CD4-positive, alpha-beta T cell (primary cell): Measurements from ENCODE around the gene CXCL6. TPM values are rescaled to one million over a fixed set of nuclear protein-coding genes. Genes with fewer than 3 reads are reported as not detected.

Experiments
- ATAC-seq: fragments of 200-7000 bp; cut with Tn5 transposase; one replicate; pipeline ENCODE4 v1.10.0; 2022; ENCODE audit warnings: mild to moderate bottlenecking; ENCODE audit not compliant: poor library complexity
- CTCF ChIA-PET: fragments of 350-600 bp; sonication (Branson Sonifier 250); formaldehyde crosslinking; loops from one replicate; lab custom pipeline; 2021; ENCODE audit warnings: antibody characterized with exemption, inconsistent platforms; lab: Charles Lee
- POLR2A ChIA-PET: fragments of 350-600 bp; sonication (Branson Sonifier 250); formaldehyde crosslinking; loops from one replicate; lab custom pipeline; 2021; ENCODE audit warnings: antibody characterized with exemption, inconsistent platforms; lab: Charles Lee
- DNase-seq, 14 experiments: peaks; one replicate each; pipeline ENCODE4 v3.0.0-alpha.2; 2013 to 2020; ENCODE audit warnings: mixed read lengths in 2 of 14
- H3K27ac ChIP-seq, 2 donors: one replicate each; pipeline versions ENCODE4 v1.5.1 to v1.7.0; 2013; ENCODE audit warnings: low read length in 2 of 2, low read depth in 1 of 2, mild to moderate bottlenecking in 1 of 2
- H3K27me3 ChIP-seq, 2 experiments: 1 replicate in 1 of 2; 2 replicates in 1 of 2; pipeline versions ENCODE4 v1.6.1 to v1.7.0; 2013; ENCODE audit warnings: low read length in 2 of 2, control low read depth in 1 of 2, mild to moderate bottlenecking in 1 of 2, moderate library complexity in 1 of 2; ENCODE audit not compliant: insufficient read depth in 2 of 2, control insufficient read depth in 1 of 2
- H3K36me3 ChIP-seq: one replicate; pipeline ENCODE4 v1.6.1; 2013; ENCODE audit warnings: low read length, control low read depth; ENCODE audit not compliant: insufficient read depth
- H3K4me1 ChIP-seq: one replicate; pipeline ENCODE4 v1.6.1; 2013; ENCODE audit warnings: low read length, control low read depth; ENCODE audit not compliant: insufficient read depth
- H3K4me3 ChIP-seq: one replicate; pipeline ENCODE4 v1.5.1; 2013; ENCODE audit warnings: mild to moderate bottlenecking, low read length, moderate library complexity
- H3K9me3 ChIP-seq, 2 experiments: 1 replicate in 1 of 2; 2 replicates in 1 of 2; pipeline versions ENCODE4 v1.6.1 to v1.7.0; 2013; ENCODE audit warnings: low read length in 2 of 2, mild to moderate bottlenecking in 2 of 2, control low read depth in 1 of 2, moderate library complexity in 1 of 2; ENCODE audit not compliant: control insufficient read depth in 1 of 2, insufficient read depth in 1 of 2
- H3K27ac Mint-ChIP-seq: one replicate; pipeline ENCODE4 v1.8.0; 2020; ENCODE audit warnings: mixed read lengths
- H3K27me3 Mint-ChIP-seq: one replicate; pipeline ENCODE4 v1.8.0; 2021; ENCODE audit warnings: mixed read lengths
- H3K36me3 Mint-ChIP-seq: one replicate; pipeline ENCODE4 v1.8.0; 2021; ENCODE audit warnings: low read depth, mixed read lengths
- H3K4me1 Mint-ChIP-seq: one replicate; pipeline ENCODE4 v1.8.0; 2021; ENCODE audit warnings: low read depth, mixed read lengths
- H3K4me3 Mint-ChIP-seq: one replicate; pipeline ENCODE4 v1.8.0; 2020; ENCODE audit warnings: mild to moderate bottlenecking, mixed read lengths
- H3K9me3 Mint-ChIP-seq: one replicate; pipeline ENCODE4 v1.8.0; 2020; ENCODE audit warnings: mixed read lengths
- intact Hi-C, 2 experiments: fragments of 100-400 bp; cut with DNase I in 1 of 2; cut with micrococcal nuclease in 1 of 2; formaldehyde crosslinking; loops; one replicate each; pipeline versions ENCODE4 v1.15.1 to v1.9.0; 2023 to 2025; cut with DNase I, micrococcal nuclease
- polyA plus RNA-seq, 2 donors: library from polyadenylated mRNA; unstranded; fragments of 120-200 nt; gene quantifications; one replicate each; pipeline ENCODE4 v1.2.1, GENCODE V29; 2013
- total RNA-seq, 174 experiments: library from RNA in 2 of 174; stranded (reverse) in 2 of 174; gene quantifications; one replicate each; pipeline ENCODE4 v1.2.3 and lab custom pipeline; 2021 to 2026
- TF ChIP-seq, protein P1 (sequence below): fragments of 200-600 bp; IDR thresholded peaks from one replicate; pipeline ENCODE4 v1.8.0; 2022; ENCODE audit warnings: antibody characterized with exemption, mild to moderate bottlenecking

Gene CXCL6
- total RNA-seq, result not detected
- polyA plus RNA-seq (2013, experiment 1 of 2), result not detected
- polyA plus RNA-seq (2013, experiment 2 of 2), result not detected
- total RNA-seq (lab: John Stamatoyannopoulos, UW), result 0 to 0.16 (median 0) reads per million in 172 experiments

DNA sequence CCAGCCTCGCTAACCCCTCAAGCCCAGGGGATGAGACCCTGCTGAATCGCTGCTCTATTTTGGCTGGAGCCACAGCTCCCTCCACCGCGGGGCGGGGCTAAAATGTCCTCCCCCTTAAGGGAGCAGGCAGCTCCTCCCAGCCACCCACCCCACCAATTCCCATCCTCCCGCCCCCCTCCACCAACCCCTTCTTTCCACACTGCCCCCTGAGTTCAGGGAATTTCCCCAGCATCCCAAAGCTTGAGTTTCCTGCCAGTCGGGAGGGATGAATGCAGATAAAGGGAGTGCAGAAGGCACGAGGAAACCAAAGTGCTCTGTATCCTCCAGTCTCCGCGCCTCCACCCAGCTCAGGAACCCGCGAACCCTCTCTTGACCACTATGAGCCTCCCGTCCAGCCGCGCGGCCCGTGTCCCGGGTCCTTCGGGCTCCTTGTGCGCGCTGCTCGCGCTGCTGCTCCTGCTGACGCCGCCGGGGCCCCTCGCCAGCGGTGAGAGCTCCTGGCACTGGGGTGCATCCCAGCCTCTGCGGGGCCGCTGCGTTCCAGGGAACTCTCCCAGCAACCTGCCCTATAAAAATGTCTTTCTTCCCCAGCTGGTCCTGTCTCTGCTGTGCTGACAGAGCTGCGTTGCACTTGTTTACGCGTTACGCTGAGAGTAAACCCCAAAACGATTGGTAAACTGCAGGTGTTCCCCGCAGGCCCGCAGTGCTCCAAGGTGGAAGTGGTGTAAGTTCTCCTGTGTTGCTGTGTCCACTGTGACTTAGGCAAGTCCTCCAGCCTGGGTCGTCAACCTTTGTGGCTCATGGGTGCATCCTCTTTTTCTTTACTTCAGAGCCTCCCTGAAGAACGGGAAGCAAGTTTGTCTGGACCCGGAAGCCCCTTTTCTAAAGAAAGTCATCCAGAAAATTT is at the start of gene CXCL6:
TSS of gene CXCL6 (plus strand) at position 306 of the 907 bp plus-strand sequence. CDS start at position 379, 73 bp downstream.
- ATAC-seq (no peak), DNase-seq (peak in 1 of 14 experiments; percentile 9)
- no peaks in the 10 kb centered on the region for H3K4me1 Mint-ChIP-seq
- peaks cover 0 to 5% of the 10 kb centered on the region in 2 experiments for H3K27me3 ChIP-seq
- H3K4me3 Mint-ChIP-seq, result no peak within 1 kb of the TSS
- H3K36me3 Mint-ChIP-seq, result no peaks in the 10 kb centered on the region
- H3K27me3 Mint-ChIP-seq, result peaks cover 29% of the 10 kb centered on the region
- no peaks in the 10 kb centered on the region for H3K4me1 ChIP-seq
- peaks cover 5% of the 10 kb centered on the region for H3K9me3 Mint-ChIP-seq
- no peak within 1 kb of the TSS for H3K27ac Mint-ChIP-seq
- no peak within 1 kb of the TSS for H3K27ac ChIP-seq
- H3K36me3 ChIP-seq, result no peaks in the 10 kb centered on the region
- intact Hi-C loops, result no loop called here
- no peak within 1 kb of the TSS for H3K4me3 ChIP-seq
- peaks cover 0 to 8% of the 10 kb centered on the region in 2 experiments for H3K9me3 ChIP-seq
- TF ChIP-seq, protein P1, sequence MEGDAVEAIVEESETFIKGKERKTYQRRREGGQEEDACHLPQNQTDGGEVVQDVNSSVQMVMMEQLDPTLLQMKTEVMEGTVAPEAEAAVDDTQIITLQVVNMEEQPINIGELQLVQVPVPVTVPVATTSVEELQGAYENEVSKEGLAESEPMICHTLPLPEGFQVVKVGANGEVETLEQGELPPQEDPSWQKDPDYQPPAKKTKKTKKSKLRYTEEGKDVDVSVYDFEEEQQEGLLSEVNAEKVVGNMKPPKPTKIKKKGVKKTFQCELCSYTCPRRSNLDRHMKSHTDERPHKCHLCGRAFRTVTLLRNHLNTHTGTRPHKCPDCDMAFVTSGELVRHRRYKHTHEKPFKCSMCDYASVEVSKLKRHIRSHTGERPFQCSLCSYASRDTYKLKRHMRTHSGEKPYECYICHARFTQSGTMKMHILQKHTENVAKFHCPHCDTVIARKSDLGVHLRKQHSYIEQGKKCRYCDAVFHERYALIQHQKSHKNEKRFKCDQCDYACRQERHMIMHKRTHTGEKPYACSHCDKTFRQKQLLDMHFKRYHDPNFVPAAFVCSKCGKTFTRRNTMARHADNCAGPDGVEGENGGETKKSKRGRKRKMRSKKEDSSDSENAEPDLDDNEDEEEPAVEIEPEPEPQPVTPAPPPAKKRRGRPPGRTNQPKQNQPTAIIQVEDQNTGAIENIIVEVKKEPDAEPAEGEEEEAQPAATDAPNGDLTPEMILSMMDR, result no peak
- POLR2A ChIA-PET, result no interaction called here
- CTCF ChIA-PET, result no interaction called here

DNA sequence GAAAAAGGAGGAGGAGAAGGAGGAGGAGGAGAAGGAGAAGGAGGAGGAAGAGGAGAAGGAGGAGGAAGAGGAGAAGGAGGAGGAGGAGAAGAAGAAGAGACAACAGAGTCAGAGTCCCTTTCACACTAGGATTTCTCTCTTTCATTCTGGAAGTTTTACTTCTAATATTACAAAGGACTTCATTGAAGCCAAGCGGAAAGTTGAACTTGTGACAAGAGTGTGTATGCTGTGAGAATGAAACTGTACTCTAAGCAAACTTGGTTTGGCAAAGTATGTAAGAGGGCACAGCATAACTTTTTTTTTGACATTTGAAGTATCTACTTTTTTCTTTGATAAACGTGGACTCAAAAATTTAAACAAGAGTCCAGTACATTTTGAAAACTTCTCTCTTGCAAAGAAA is 48.1 kb upstream of the CXCL6 start:
- CTCF ChIA-PET, result no interaction called here
- peaks cover 7% of the 10 kb centered on the region for H3K9me3 Mint-ChIP-seq
- no peak overlapping the region for H3K4me3 Mint-ChIP-seq

DNA sequence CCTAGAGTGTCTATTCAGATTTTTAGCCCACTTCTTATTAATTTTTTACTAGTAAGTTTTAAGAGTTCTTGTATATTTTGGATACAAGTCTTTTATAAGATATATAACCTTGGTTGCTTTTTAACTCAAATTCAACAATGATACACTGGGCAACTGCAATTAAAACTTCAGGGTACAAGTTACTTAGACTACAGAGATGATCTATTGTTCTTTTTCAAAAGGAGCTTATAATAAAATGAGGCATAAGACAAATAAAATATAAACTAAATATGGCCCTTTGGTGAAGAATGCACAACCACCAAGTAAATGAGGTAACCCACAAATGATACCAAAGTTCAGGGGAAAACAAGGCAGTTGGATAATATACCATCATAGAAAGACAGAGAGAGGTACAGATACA is 37.6 kb upstream of the CXCL6 start:
- ATAC-seq, result no peak
- Mint-ChIP-seq H3K27ac (no peak overlapping the region), H3K4me3 (no peak overlapping the region), H3K27me3 (no peaks in the 10 kb centered on the region), H3K4me1 (no peaks in the 10 kb centered on the region), H3K36me3 (no peaks in the 10 kb centered on the region), H3K9me3 (peaks cover 7% of the 10 kb centered on the region)
- peaks cover 0 to 14% of the 10 kb centered on the region in 2 experiments for H3K9me3 ChIP-seq
- DNase-seq, result no peak
- no peaks in the 10 kb centered on the region for H3K4me1 ChIP-seq
- POLR2A ChIA-PET, result no interaction called here
- no peaks in the 10 kb centered on the region for H3K27me3 ChIP-seq
- H3K4me3 ChIP-seq, result no peak overlapping the region
- intact Hi-C loops, result no loop called here
- CTCF ChIA-PET, result no interaction called here
- TF ChIP-seq, protein P1, result no peak
- no peaks in the 10 kb centered on the region for H3K36me3 ChIP-seq
- no peak overlapping the region for H3K27ac ChIP-seq

More for the DNA sequence above, 48.1 kb upstream of the CXCL6 start:
- Histone ChIP-seq H3K9me3 (no peaks in the 10 kb centered on the region), H3K36me3 (no peaks in the 10 kb centered on the region), H3K4me1 (no peaks in the 10 kb centered on the region), H3K4me3 (no peak overlapping the region), H3K27ac (no peak overlapping the region), H3K27me3 (no peaks in the 10 kb centered on the region)
- DNase-seq (no peak), ATAC-seq (no peak)
- Mint-ChIP-seq H3K4me1 (no peaks in the 10 kb centered on the region), H3K27ac (no peak overlapping the region), H3K36me3 (no peaks in the 10 kb centered on the region), H3K27me3 (no peaks in the 10 kb centered on the region)
- POLR2A ChIA-PET, result no interaction called here
- intact Hi-C loops, result no loop called here
- TF ChIP-seq, protein P1, result no peak
